HG03460 (cell line): ENCODE measurements around the gene CNOT8.
"Not testable (repeated sequence)": the region's sequence is repeated elsewhere in the genome, so short reads cannot be mapped to it uniquely, and the experiment has no call there.

Experiments
- ATAC-seq: cut with Tn5 transposase; IDR thresholded peaks from one replicate; pipeline ENCODE4 v1.9.1; 2021; ENCODE audit not compliant: unreplicated experiment

Gene CNOT8

DNA sequence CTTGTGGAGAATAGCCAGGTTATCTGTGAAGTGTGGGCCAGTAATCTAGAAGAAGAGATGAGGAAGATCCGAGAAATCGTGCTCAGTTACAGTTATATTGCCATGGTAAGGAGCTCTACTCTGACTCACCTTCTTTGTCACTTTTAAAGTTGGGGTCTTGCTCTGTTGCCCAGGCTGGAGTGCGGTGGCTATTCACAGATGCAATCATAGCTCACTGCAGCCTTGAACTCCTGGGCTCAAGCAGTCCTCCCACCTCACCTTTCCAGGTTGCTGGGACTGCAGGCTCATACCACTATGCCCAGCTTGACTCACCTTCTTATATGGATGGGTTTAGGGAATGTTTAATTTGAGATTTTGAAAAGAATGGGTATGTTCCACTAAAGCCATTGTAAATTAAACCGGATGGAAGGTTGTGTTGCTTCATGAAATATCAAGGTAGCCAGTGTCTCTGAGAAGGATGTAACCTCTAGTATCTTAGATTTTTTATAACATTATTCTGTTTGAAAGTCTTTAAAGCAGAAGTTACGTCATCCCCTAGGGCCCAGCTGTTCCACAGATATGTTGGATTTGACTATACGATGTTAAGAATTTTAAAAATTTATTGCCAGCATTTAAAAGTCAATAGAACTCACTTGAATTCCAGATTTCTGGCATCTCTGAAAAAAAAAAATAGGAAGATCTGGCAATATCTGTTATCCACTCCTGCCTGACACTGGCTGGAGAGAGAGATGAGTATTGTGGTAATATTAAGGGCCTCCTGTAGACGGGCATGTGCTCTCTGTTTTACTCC is 5.1 kb downstream of the CNOT8 start:
- ATAC-seq: no peak

DNA sequence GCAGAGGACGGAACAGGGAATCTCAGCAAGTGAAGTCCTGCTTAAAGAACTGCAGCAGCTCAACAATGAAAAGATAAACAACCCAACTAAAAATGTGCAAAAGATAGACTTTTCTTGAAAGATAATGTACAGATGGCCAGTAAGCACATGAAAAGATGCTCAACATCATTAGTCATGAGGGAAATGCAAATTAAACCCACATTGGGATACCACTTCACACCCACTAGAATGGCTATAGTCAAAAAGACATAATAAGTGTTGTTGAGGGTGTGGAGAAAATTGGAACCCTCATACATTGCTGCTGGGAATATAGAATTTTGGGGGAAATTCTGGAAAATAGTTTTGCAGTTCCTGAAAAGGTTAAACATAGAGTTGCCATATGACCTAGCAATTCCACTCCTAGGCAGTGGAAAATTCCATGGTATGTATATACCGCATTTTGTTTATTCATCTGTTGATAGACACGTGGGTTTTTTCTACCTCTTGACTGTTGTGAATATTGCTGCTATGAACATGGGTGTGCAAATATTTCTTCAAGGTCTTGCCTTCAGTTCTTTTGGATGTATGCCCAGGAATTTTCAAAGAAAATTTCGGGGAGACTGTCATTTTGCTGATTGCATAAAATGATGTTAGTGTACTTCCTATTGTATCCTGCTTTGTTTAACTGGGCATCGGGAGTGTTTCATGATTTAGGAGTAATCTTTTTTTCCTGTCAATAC is 7.2 kb downstream of the CNOT8 start:
- ATAC-seq: no peak

DNA sequence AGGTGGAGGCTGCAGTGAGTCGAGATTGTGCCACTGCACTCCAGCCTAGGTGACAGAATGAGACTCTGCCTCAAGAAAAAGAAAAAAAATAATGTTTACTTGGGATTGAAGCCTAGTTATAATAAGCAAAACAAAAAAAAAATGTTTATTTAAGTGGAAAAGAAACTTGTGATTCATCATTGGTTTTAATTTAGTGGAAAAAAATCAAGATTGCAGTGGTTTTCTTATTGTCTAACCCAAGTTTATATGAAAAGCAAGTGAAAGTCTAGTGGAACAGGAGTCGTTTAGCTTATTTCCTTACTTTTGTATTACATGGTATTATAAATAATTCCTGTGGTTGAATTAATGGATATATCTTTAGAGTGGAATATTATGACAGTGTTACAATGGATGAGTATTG is 8.4 kb downstream of the CNOT8 start:
- no peak for ATAC-seq

DNA sequence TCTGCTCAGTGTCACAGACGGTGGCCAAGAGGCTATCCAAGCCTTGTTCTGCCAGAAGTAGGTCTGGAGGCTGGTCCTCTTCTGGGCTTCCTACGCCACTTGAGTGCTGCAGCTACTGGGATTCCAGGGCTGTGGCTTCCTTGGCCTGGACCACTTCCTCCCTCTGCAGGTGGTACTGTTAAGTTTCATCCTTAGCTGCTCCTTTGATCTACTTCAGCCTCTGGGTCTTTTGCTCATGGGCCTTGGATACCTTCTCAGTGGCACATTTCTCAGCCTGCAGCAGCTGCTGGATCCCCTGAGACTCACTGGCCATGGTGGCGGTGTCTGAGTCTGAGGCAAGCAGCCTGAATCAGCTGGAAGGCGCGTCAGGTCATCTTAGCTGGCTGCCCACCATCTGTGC is 10.3 kb downstream of the CNOT8 start:
- ATAC-seq: no peak

DNA sequence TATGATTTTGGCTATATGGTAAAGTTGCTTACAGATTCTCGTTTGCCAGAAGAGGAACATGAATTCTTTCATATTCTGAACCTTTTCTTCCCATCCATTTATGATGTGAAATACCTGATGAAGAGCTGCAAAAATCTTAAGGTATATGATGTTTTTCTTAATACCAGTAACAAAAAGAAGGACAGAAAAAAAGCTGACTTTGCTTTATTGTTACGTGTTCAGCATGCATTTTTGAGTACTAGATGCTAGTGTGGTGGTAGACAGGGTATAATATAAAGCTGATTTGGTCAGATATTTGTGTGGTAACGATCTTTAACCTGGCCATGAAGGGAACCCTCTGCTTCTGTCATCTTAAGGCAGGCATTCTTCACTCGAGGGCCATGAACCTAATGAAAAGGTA is 13.3 kb downstream of the CNOT8 start:
- ATAC-seq: no peak

DNA sequence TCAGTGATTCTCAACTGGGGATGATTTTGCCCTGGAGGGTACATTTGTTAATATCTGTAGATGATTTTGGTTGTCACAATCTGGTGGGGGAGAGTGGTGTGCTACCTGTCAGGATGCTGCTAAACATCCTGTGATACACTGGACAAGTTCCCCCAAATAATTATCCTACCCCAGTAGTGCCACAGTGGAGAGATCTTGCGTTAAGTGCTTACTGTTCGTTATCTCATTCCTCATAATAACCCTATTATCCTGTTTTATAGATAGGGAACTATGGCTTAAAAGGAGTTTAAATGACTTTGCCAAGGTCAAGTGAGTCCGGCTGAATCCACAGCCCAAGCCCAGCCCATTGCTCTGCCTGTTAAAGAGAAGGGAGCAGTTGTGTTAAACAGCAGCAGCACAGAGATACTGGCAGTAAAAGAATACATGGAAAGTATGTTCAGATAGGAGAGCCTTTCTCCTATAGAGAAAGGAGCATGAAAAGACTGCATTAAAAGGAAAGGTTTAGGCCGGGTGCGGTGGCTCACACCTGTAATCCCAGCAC is 15.4 kb downstream of the CNOT8 start:
- ATAC-seq: no peak

DNA sequence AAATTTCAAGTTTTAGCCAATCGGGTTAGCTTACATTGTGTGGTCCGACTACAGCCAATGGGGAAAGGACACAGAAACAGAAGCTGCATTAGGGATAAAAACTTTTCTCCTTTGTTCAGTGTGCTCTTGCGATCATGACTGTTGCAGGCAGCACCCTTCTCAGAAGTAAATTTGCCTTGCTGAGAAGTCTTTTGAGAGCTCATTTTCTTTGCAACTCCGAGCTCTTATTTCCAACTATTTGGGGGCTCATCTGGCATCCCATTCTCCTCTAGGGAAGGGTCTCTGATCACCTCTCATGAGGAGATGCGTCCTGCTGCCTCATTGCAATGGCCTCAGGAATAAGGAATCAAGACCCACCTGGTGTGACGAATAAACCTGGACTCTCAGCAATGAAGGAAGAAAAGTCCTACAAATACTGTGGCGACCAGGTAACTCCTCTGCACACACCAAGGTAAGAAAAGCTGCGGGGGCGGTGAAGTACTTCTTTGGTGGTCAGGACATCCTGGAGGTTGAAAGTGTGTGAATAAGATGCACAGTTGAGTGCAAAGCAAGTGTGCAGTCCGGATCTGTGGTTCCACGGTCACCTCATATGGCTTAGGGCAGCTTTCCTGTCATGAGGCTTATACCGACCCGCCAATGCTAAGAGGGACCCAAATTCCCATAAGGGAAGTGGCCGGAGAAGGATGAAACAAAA is 20.4 kb downstream of the CNOT8 start:
- no peak for ATAC-seq

DNA sequence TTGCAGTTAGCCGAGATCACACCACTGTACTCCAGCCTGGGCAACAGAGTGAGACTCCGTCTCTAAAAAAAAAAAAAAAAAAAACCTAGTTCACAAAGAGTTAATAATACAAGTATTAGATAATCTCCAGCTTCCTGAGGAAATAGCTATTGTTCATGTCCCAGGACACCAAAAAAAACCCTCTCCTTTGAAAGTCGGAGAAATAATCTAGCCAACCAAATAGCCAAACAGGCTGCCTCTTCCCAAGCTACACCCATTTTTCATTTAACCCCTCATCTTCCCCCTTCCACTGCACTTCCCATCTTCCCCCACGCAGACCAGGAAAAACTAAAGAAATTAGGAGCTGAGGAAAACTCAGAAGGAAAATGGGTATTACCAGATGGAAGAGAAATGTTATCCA is 23.6 kb downstream of the CNOT8 start:
- no peak for ATAC-seq

DNA sequence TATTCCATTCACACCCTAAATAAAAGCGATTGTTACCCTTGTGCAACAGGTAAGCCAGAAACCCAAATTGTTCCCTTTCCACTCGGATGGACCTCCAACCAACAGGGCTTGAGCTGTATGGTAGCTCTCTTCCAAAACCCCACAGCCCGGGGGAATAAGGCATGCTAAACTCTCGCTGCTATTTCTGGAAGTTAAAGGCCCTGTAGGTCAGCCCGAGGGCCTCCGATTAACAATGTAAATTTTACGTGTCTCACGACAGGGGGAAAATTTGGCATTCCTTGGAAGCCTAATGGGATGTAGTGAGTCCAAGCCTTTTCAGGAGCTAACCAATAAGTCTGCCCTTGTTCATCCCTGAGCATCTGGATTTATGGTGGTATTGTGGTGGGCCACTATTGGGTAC is 26.0 kb downstream of the CNOT8 start:
- no peak for ATAC-seq

DNA sequence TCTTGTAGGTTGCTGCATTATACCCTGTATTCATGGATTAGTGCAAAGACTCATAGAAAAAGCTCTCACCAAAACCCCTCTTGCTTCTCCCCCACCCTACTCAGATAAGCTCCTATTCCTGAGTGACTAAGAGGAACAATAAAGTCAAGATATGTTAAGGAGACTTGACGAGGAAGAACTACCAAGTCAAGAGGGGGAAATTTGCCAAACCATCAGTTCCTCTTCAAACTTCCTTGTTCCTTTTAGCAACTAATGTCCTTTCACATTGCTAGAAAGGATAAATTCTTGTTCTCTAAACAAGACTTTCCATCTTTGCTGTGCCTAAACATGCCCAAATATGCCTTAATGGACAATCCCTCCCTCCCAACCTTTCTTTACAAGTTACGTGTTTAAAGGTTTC is 27.0 kb downstream of the CNOT8 start:
- ATAC-seq: no peak

DNA sequence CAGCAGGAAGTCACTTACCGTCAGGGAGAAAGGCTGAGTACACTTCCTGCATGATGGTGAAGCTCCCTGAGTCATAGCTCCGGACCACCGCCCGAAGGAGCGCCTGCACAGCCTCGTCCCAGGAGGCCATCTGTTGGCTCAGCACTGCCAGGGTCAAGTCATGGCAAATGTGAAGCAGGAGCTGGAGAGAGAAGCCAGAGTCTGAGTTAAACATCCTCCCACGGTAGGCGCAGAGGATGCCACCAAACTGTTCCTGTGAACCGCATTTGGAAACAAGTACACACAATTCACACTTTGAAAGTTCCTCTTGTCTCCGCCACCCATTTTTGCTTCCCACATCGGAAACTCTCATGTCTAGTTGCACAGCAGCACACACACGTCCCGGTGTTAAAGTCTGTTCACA is 33.9 kb downstream of the CNOT8 start:
- no peak for ATAC-seq

DNA sequence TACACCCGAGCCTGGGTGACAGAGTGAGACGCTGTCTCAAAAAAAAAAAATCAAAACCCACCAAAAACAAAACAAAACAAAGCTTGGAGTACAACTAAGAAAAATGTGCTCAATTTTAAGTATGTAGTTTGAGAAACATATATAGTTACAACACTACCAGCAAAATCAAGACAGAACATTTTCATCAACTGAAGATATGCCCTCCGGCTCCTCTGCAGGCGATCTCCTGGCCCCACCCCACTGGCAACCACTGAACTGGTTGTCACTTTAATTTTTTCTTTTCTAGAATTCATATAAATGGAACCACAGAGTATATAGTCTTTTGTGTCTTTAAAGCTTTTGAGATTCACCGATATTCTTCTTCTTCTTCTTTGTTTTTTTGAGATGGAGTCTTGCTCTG is 35.0 kb downstream of the CNOT8 start:
- ATAC-seq: no peak

DNA sequence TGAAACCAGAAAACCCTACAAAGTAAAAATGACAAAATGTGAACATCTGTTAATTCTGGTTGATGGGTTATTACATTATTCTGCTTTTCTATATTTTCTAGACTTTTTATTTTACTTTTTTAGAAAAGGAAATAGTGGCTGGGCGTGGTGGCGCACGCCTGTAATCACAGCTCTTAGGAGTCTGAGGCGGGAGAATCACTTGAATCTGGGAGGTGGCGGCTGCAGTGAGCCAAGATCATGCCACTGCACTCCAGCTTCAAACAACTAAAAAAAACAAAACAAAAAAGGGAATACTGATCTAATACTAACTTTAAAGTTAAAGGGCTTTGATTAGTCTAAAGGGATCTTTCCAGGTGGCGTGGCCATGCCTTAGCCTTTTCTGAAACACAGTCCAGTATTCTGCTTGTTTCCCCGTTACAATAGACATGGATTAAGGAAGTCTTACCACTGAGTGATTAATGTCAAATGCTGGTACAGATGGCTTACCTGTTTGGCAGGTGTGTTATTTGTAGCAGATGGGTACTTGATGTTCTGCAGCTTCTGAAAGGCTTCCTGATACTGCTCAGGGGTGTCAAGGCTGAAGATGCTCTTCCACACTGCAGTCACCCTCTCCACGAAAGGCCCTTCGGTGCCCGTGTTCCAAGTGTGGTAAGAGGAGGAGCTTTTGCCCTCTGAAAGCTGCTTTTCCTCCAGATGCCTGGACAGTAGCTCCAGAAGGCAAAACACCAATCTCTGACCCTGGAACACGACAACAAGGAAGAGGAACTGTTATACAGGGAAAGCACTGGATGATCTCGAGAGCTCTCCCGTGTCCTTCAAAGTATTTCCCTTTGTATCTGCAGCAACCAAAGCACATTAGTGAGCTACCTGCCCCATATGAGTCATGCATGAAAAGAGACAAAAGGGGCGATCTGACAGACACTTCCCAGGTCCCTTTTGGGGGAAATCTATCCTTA is 37.5 kb downstream of the CNOT8 start:
- ATAC-seq: no peak

DNA sequence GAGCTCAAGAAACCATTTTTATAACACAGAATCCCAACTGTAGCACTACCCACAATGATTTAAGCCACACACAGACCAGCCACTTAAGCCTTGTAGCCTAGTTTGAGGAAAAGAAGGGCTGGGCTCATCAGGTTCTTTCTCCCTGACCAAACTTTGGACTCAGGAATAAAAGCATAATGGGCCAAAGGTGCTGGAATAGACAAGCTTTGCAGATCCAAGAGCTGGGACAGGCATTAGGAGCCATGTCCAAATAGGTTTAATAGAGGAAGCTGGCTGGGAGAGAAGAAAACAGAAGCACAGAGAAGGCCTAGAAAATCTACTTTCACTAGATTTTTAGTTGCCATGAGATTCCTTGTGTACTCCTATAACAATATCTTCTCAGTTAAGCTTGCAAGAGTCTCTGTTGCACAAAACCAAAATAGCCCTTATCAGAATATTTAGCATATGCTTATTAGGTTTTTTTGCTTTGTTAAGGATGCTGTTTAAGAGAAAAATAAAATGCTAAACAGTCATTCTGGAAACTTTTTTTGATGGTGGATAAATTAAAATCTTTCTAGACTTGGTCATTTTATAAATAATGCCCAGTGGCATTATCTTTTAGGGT is 38.2 kb downstream of the CNOT8 start:
- no peak for ATAC-seq

DNA sequence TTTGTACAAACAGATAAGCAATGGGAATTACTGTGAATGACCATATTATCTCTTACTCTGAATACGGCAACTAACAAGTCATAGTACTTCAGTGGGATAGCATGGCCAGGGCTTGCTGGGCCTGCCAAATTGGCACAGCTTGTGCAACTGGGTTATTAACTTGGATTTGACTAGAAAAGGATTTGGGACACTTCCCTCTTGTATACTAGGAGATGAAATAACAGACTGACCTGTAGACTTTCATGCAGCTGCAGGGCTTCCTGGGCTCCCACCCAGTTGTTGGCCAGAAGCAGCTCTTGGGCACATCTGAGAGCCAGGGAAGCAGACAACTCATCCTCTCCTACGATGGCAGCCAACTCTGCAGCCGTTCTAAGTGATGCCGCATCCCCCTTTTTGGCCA is 39.8 kb downstream of the CNOT8 start:
- no peak for ATAC-seq

DNA sequence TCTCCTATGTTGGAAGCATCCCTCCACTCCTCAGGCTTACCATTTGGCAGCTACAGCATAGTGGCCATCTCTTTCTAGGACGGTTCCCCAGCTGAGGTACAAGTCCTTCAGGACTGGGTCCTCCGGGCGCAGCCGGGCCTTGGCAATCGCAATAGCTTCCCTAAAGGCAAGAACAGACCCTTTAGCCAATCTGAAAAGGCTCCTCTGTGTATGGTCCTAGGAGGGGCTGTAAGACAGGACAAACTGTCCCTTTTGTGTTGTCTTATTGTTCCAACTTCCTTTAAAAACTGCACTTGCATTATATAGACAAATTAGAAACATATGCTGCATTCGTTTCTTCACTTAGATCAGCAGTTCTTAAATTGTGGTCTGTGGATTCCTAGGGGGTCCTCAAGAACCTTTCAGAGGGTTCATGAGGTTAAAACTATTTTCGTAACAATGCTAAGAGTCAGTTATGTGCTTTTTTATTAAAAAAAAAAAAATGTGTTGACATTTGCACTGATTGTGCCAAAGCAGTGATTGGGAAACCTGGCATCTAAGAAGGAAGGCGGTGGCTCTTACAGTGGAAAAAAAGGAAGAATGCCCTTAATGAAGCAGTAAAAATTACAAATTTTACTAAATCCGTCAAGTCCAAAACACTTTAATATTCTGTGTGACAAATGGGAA is 40.9 kb downstream of the CNOT8 start:
- ATAC-seq: no peak

DNA sequence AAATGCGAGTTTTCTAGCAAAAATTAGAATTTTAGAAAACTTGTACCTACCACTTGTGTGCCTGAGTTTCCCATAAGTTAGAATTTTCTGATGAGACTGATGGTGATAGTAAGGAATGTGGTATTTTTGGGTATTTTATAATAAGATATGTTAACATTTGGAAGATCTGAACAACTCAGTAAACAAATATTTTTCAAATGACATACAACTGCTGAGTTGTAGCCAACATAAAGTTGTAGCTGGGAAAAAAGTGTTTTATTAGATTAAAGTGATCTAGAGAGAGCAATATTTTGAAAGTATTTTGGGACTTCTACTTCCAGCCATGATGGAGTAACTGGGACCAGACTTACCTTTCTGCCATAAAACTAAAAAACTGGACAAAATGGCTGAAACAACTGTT is 41.6 kb downstream of the CNOT8 start:
- no peak for ATAC-seq

DNA sequence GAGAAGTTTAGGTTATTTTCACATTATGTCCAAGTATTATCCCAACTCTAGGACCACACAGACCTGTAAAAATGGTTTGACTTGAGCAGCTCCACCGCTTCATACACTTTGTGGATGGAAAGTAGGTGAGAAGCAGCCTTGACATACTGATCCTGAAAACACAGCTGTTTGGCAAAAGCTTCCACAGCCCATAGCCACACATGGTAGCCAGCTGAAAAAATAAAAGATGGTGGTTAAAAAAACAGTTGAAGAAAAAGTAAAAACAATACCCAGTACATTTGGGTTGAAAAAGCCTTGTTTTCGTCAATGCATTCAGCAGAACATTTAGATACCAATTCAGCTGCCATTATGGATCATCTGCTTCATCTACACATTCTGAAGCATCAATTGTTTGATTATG is 42.8 kb downstream of the CNOT8 start:
- no peak for ATAC-seq

DNA sequence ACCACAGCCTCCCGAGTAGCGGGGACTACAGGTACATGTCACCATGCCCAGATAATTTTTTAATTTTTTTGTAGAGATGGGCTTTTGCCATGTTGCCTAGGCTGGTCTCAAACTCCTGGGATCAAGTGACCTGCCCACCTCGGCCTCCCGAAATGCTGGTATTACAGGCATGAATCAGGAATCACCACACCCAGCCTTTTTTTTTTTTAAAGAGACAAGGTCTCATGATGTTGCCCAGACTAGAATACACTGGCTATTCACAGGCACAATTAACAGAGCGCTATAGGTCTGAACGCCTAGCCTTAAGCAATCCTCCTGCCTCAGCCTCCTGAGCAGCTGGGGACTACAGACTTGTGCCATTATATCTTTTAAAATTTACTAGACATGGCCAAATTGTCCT is 43.5 kb downstream of the CNOT8 start:
- ATAC-seq: no peak

DNA sequence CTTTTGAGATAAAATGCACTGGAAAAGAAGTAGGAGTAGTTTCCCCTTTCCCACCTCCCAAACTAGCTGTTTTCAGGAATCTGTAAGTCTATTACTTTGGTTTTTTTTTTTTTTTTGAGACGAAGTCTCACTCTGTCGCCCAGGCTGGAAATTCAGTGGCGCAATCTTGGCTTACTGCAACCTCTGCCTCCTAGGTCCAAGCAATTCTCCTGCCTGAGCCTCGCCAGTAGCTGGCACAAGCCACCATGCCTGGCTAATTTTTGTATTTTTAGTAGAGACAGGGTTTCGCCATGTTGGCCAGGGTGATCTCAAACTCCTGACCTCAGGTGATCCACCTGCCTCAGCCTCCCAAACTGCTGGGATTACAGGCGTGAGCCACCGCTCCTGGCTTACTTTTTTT is 47.2 kb downstream of the CNOT8 start:
- ATAC-seq: not testable (repeated sequence)
